Heart right ventricle (tissue), 16 donors: ENCODE data around the gene TTF1. TPM values are rescaled to one million over a fixed set of nuclear protein-coding genes. Genes with fewer than 3 reads are reported as not detected.
"Not testable (repeated sequence)": the region's sequence is repeated elsewhere in the genome, so short reads cannot be mapped to it uniquely, and the experiment has no call there.

ENCODE experiments used
- ATAC-seq, 8 donors: fragments of 200-7000 bp; cut with Tn5 transposase; one replicate each; pipeline ENCODE4 v1.9.1; 2020; ENCODE audit warnings: mild to moderate bottlenecking in 8 of 8, moderate library complexity in 8 of 8, moderate number of reproducible peaks in 1 of 8
- DNase-seq, 2 donors: peaks; one replicate each; pipeline ENCODE4 v3.0.0-alpha.2; 2020
- H3K27ac ChIP-seq, 10 donors: fragments of 200-600 bp; sonication (generic) in 2 of 10; one replicate each; pipeline versions ENCODE4 v1.5.0 to v1.8.0; 2020 to 2022; ENCODE audit warnings: mild to moderate bottlenecking in 3 of 10
- H3K27me3 ChIP-seq, 7 donors: fragments of 200-600 bp; one replicate each; pipeline ENCODE4 v1.8.0; 2021 to 2022; ENCODE audit warnings: mild to moderate bottlenecking in 2 of 7
- H3K36me3 ChIP-seq, 9 donors: fragments of 200-600 bp; sonication (generic) in 1 of 9; one replicate each; pipeline versions ENCODE4 v1.5.0 to v1.8.0; 2020 to 2022; ENCODE audit warnings: mild to moderate bottlenecking in 2 of 9
- H3K4me1 ChIP-seq, 9 donors: fragments of 200-600 bp; sonication (generic) in 1 of 9; one replicate each; pipeline versions ENCODE4 v1.5.0 to v1.8.0; 2020 to 2022; ENCODE audit warnings: mild to moderate bottlenecking in 4 of 9
- H3K4me3 ChIP-seq, 10 donors: fragments of 200-600 bp; sonication (generic) in 2 of 10; one replicate each; pipeline versions ENCODE4 v1.5.0 to v1.8.0; 2020 to 2022; ENCODE audit warnings: mild to moderate bottlenecking in 7 of 10, moderate library complexity in 2 of 10
- H3K9me3 ChIP-seq, 11 donors: fragments of 200-600 bp in 10 of 11; sonication (generic) in 2 of 11; one replicate each; pipeline versions ENCODE4 v1.5.0 to v1.8.0; 2013 to 2022; ENCODE audit warnings: mild to moderate bottlenecking in 2 of 11, control low read depth in 1 of 11, moderate library complexity in 1 of 11
- WGBS, 2 donors: extraction: QIAGEN DNeasy Blood & Tissue Kit; methylation state at CpG; one replicate each; pipeline ENCODE4 v1.1.7; 2013; ENCODE audit warnings: inconsistent platforms in 1 of 2; 5-methylcytosine and 5-hydroxymethylcytosine counted together
- intact Hi-C, 10 donors: fragments of 100-400 bp; cut with DNase I; formaldehyde crosslinking; loops; one replicate each; pipeline versions ENCODE4 v1.11.1 to v1.14.2; 2022
- polyA plus RNA-seq, 2 donors: library from polyadenylated mRNA; stranded (reverse); fragments of 200-250 nt; gene quantifications; one replicate each; pipeline ENCODE4 v1.2.3, GENCODE V29; 2013
- total RNA-seq, 10 donors: library from RNA; stranded (reverse); fragmentation: NEBNext Ultra II Directional in 3 of 10; extraction: Animal tissue kit (Norgen Biotek cat#: 25700) in 3 of 10; gene quantifications; one replicate each; pipeline versions ENCODE4 v1.2.1 to v1.2.4, GENCODE V29; 2021 to 2023
- TF ChIP-seq, protein P1 (sequence below), 9 donors: fragments of 200-600 bp; sonication (generic) in 2 of 9; IDR thresholded peaks; one replicate each; pipeline versions ENCODE4 v1.5.0 to v1.8.0; 2021 to 2022; ENCODE audit warnings: antibody characterized with exemption in 9 of 9, mild to moderate bottlenecking in 5 of 9, moderate library complexity in 1 of 9
- donor health status: Arrhythmogenic right ventricular cardiomyopathy.
- donor health status: ischemic (EF 13 %, LVEDD 7.1; RV severe dilation, severe dysfunction).
- donor health status: healthy with polysubstance abuse.
- donor health status: DM: no; HTN: yes; CAD: no.
- donor health status: DM: no; HTN: no; CAD: no.
- donor health status: ischemic (EF 25% LVEDD 6.9; RV normal size, moderate dysfunction).
- donor health status: ischemic (EF 25% LVEDD 5.7; RV mildly dilated, moderate dysfunction).
- donor health status: healthy.
- donor health status: DM: yes; HTN: yes; CAD: no.
- donor health status: Ischemic cardiomyopathy.
- donor health status: ischemic (EF 35%, LVEDD 5.7; RV mildly dilated, moderate dysfunction).
- donor health status: nonischemic (EF 11% LVEDD 7.7; RV severe dilation, severe dysfunction).
- donor health status: DM: yes; HTN: yes; CAD: no.
- donor health status: PGD.
- donor health status: ischemic (EF 29% LVEDD 5.4; RV normal size, mild dysfunction).
- donor health status: nonischemic (EF 23%, LVEDD 6.1; RV moderate dilation, normal function).

Gene TTF1
- total and polyA plus RNA-seq, 12 donors: 12.0 to 22.4 (median 17.5) TPM

- 94 to 96% methylated on average over 7 of the region's 7 CpGs for WGBS, 2 donors
- ATAC-seq (no peak), DNase-seq (no peak)
- Histone ChIP-seq H3K4me3 (no peak overlapping the region), H3K36me3 (peaks cover 0 to 100% (median 69%) of the 10 kb centered on the region in 9 donors), H3K9me3 (no peaks in the 10 kb centered on the region), H3K27ac (no peak overlapping the region), H3K27me3 (no peaks in the 10 kb centered on the region), H3K4me1 (peaks cover 0 to 8% (median 0%) of the 10 kb centered on the region in 9 donors)
- intact Hi-C loops: no loop called here
- TF ChIP-seq, protein P1, sequence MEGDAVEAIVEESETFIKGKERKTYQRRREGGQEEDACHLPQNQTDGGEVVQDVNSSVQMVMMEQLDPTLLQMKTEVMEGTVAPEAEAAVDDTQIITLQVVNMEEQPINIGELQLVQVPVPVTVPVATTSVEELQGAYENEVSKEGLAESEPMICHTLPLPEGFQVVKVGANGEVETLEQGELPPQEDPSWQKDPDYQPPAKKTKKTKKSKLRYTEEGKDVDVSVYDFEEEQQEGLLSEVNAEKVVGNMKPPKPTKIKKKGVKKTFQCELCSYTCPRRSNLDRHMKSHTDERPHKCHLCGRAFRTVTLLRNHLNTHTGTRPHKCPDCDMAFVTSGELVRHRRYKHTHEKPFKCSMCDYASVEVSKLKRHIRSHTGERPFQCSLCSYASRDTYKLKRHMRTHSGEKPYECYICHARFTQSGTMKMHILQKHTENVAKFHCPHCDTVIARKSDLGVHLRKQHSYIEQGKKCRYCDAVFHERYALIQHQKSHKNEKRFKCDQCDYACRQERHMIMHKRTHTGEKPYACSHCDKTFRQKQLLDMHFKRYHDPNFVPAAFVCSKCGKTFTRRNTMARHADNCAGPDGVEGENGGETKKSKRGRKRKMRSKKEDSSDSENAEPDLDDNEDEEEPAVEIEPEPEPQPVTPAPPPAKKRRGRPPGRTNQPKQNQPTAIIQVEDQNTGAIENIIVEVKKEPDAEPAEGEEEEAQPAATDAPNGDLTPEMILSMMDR (IDR thresholded peaks at IDR 0.05): no peak
Observed at GRCh38 chr9:132387133-132387532, 19.5 kb downstream of the TTF1 start.

GRCh38 chr9:132384376-132384775 lies 22.3 kb downstream of the TTF1 start:
- H3K36me3 ChIP-seq: peaks cover 0 to 100% (median 43%) of the 10 kb centered on the region in 9 donors

GRCh38 chr9:132383462-132383883 lies 23.2 kb downstream of the TTF1 start:
- H3K27me3 ChIP-seq: no peaks in the 10 kb centered on the region
- 87 to 92% methylated on average over 10 of the region's 10 CpGs for WGBS, 2 donors
- H3K4me3 ChIP-seq: no peak overlapping the region
- ATAC-seq (no peak), DNase-seq (no peak)
- TF ChIP-seq, protein P1 (IDR thresholded peaks at IDR 0.05): no peak
- H3K36me3 ChIP-seq: peaks cover 0 to 100% (median 38%) of the 10 kb centered on the region in 9 donors
- H3K4me1 ChIP-seq: peaks cover 0 to 14% (median 0%) of the 10 kb centered on the region in 9 donors
- intact Hi-C loops: no loop called here
- no peaks in the 10 kb centered on the region for H3K9me3 ChIP-seq
- no peak overlapping the region for H3K27ac ChIP-seq

More at GRCh38 chr9:132384376-132384775, 22.3 kb downstream of the TTF1 start:
- no peak overlapping the region for H3K27ac ChIP-seq
- intact Hi-C loops: no loop called here
- peaks cover 0 to 14% (median 0%) of the 10 kb centered on the region in 9 donors for H3K4me1 ChIP-seq
- ATAC-seq: no peak
- H3K9me3 ChIP-seq: no peaks in the 10 kb centered on the region
- TF ChIP-seq, protein P1 (IDR thresholded peaks at IDR 0.05): no peak
- no peak overlapping the region for H3K4me3 ChIP-seq
- no peak for DNase-seq
- WGBS, 2 donors: 90 to 92% methylated on average over 8 of the region's 8 CpGs
- H3K27me3 ChIP-seq: no peaks in the 10 kb centered on the region

DNA sequence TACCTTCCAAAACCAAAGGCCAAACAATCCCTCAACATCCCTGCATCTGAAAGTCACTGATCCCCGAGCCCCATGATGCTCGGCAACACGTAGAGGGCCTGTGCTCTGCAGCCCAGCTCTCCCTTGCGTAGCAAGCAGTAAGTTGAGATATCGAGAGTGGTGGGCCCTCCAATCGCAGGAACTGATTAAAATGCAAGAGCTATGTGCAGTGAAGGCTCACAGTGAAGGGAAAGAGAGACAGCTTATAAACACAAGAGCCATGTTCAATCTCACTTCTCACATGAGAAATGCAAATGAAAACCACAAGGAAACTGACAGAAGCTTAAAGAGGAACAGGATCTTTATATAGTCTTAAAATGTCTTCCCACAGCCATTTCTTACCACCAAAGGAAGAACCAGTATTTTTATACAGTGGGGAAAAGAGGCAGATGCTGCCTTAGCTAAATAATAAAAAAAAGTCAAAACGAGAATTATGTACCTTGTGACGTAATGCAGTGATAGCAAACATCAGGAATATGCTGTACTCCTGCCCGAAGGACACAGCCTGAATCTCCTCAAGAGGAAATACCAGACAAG lies 24.6 kb downstream of the TTF1 start:
- DNase-seq (no peak), ATAC-seq (peak in 2 of 8 donors; percentile 33 to 46)
- Histone ChIP-seq H3K4me1 (peaks cover 0 to 14% (median 0%) of the 10 kb centered on the region in 9 donors), H3K27me3 (no peaks in the 10 kb centered on the region), H3K36me3 (peaks cover 0 to 87% (median 26%) of the 10 kb centered on the region in 9 donors), H3K9me3 (no peaks in the 10 kb centered on the region), H3K27ac (peak overlapping the region in 2 of 10 donors; percentile 15 to 62), H3K4me3 (no peak overlapping the region)
- TF ChIP-seq, protein P1 (IDR thresholded peaks at IDR 0.05): no peak
- intact Hi-C loops: no loop called here
- WGBS, 2 donors: 92 to 94% methylated on average over 9 of the region's 9 CpGs

DNA sequence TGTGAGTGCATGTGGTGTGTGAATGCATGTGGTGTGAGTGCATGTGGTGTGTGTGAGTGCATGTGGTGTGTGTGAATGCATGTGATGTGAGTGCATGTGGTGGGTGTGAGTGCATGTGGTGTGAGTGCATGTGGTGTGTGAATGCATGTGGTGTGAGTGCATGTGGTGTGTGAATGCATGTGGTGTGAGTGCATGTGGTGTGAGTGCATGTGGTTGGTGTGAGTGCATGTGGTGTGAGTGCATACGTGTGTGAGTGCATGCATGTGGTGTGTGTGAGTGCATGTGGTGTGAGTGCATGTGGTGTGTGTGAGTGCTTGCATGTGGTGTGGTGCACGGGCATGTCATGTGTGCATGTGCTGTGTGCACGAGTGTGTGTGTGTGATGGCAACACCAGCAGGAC lies 28.2 kb downstream of the TTF1 start:
- H3K27me3 ChIP-seq, H3K9me3 ChIP-seq, H3K27ac ChIP-seq, ATAC-seq, intact Hi-C loops, H3K4me3 ChIP-seq, DNase-seq: not testable (repeated sequence)
- 97 to 98% methylated on average over 3 of the region's 3 CpGs for WGBS, 2 donors
- H3K4me1 ChIP-seq: peaks cover 0 to 18% (median under 1%) of the 10 kb centered on the region in 9 donors
- peaks cover 0 to 81% (median 14%) of the 10 kb centered on the region in 9 donors for H3K36me3 ChIP-seq

- H3K27ac ChIP-seq, H3K27me3 ChIP-seq, H3K4me3 ChIP-seq, DNase-seq, ATAC-seq, intact Hi-C loops, H3K9me3 ChIP-seq: not testable (repeated sequence)
- 93 to 98% methylated on average over 2 of the region's 2 CpGs for WGBS, 2 donors
- H3K36me3 ChIP-seq: peaks cover 0 to 79% (median 13%) of the 10 kb centered on the region in 9 donors
- H3K4me1 ChIP-seq: peaks cover 0 to 24% (median 6%) of the 10 kb centered on the region in 9 donors
Observed at GRCh38 chr9:132377769-132378168, 28.9 kb downstream of the TTF1 start.
